ENCODE data around the gene FUCA1. TPM values are rescaled to one million over a fixed set of nuclear protein-coding genes. Genes with fewer than 3 reads are reported as not detected.
A peak's percentile ranks its signal among the peaks of the same experiment; 100 is the strongest.

Gene FUCA1
- total RNA-seq, 1 donor from 2014 or later, result 11.4 TPM

DNA sequence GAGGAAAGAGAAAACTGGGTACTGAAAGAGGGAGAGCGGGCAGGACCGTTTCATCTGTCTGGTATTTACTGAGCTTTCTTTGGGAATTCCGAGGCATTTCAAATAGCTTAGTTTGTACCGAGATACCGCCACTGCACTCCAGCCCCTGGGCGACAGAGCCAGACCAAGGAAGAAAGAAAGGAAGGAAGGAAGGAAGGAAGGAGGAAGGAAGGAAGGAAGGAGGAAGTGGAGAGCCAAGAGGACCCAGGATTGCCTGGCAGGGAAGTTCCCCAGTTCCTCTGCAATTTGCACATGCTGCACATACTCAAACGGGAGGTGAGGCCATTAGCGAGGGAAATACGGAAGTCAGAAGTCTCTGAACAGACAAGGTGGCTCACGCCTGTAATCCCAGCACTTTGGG, 961 bp upstream of the FUCA1 start:
- H3K27me3 ChIP-seq (ENCODE audit: low read depth), result no peaks in the 10 kb centered on the region
- intact Hi-C loops (cut with micrococcal nuclease), result no loop called here
- DNase-seq, result no peak
- H3K36me3 ChIP-seq, result peaks cover 11% of the 10 kb centered on the region
- H3K27ac ChIP-seq (replicated peaks), result peak overlapping the region; percentile 84
- peaks cover 40% of the 10 kb centered on the region for H3K4me1 ChIP-seq
- no peaks in the 10 kb centered on the region for H3K9me3 ChIP-seq (replicated peaks)
- H3K4me3 ChIP-seq, result peak overlapping the region; percentile 89
- TF ChIP-seq, protein P1, sequence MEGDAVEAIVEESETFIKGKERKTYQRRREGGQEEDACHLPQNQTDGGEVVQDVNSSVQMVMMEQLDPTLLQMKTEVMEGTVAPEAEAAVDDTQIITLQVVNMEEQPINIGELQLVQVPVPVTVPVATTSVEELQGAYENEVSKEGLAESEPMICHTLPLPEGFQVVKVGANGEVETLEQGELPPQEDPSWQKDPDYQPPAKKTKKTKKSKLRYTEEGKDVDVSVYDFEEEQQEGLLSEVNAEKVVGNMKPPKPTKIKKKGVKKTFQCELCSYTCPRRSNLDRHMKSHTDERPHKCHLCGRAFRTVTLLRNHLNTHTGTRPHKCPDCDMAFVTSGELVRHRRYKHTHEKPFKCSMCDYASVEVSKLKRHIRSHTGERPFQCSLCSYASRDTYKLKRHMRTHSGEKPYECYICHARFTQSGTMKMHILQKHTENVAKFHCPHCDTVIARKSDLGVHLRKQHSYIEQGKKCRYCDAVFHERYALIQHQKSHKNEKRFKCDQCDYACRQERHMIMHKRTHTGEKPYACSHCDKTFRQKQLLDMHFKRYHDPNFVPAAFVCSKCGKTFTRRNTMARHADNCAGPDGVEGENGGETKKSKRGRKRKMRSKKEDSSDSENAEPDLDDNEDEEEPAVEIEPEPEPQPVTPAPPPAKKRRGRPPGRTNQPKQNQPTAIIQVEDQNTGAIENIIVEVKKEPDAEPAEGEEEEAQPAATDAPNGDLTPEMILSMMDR (IDR thresholded peaks at IDR 0.05; ENCODE audit: borderline replicate concordance), result no peak

DNA sequence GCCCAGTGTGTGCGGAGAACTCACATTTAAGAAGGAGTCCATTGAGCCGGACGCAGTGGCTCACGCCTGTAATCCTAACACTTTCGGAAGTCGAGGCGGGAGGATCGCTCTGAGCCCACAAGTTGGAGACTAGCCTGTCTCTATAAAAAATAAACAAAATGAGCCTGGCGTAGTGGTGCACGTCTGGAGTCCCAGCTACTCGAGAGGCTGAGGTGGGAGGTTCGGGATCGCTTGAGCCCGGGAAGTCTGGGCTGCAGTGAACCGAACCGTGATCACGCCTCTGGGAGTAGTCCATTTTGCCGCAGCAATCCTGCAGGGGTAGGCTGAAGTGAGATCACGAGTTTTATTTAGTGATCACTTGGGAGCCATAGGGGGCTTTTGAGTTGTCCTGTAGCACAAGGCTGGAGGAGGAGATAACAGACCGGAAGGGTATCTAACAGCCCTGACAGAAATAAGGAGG, 497 bp upstream of the FUCA1 start:
- TF ChIP-seq, protein P1 (IDR thresholded peaks at IDR 0.05; ENCODE audit: borderline replicate concordance), result peak; percentile 25
- Histone ChIP-seq H3K9me3 (replicated peaks) (no peaks in the 10 kb centered on the region), H3K27ac (replicated peaks) (peak overlapping the region; percentile 84), H3K4me1 (peaks cover 40% of the 10 kb centered on the region), H3K4me3 (peak overlapping the region; percentile 89), H3K36me3 (peaks cover 16% of the 10 kb centered on the region), H3K27me3 (ENCODE audit: low read depth) (no peaks in the 10 kb centered on the region)
- peak; percentile 18 for DNase-seq
- intact Hi-C loops (cut with micrococcal nuclease), result no loop called here

DNA sequence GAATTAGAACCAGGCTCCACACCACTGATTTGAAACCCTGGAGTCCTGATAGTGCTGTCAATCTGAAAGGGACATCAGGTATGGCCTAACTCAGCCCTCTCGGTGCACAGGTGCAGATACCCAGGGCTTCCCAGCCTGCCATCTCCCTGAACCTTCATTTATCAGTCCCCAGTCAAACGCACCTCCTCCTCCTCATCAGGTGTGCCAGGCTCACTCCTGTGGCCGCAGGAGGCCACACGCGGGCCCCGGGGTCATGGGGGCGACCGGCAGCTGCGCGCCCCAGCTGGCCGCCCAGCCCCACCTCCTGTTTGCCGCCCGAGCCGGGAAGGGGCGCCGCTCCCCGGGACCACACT, 572 bp downstream of the FUCA1 start:
- DNase-seq, result no peak
- H3K27ac ChIP-seq (replicated peaks), result peak overlapping the region; percentile 84
- H3K36me3 ChIP-seq, result peaks cover 26% of the 10 kb centered on the region
- peak overlapping the region; percentile 89 for H3K4me3 ChIP-seq
- peaks cover 40% of the 10 kb centered on the region for H3K4me1 ChIP-seq
- no peaks in the 10 kb centered on the region for H3K27me3 ChIP-seq (ENCODE audit: low read depth)
- H3K9me3 ChIP-seq (replicated peaks), result no peaks in the 10 kb centered on the region
- intact Hi-C loops (cut with micrococcal nuclease), result no loop called here
- TF ChIP-seq, protein P1 (IDR thresholded peaks at IDR 0.05; ENCODE audit: borderline replicate concordance), result no peak

DNA sequence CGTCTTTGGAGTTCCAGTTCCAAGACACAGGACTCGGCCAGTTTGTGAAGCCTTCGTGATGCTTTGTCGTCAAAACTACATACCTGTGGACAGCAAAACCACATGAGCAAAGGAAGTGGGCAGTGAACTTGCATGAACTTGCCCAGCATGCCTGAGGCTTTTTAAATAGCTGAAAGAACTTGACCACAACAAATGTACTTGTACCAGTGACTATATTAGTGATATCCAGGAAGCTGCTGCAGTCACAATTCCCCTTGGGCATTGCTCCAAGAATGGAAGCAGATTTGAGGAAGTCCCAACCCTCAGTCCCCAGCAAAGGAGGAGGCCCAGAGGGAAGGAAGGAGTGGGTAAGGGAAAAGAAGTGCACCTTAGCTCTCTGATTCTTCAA, 2.6 kb downstream of the FUCA1 start:
- H3K27ac ChIP-seq (replicated peaks), result peak overlapping the region; percentile 59
- DNase-seq, result no peak
- H3K36me3 ChIP-seq, result peaks cover 44% of the 10 kb centered on the region
- H3K9me3 ChIP-seq (replicated peaks), result no peaks in the 10 kb centered on the region
- no peaks in the 10 kb centered on the region for H3K27me3 ChIP-seq (ENCODE audit: low read depth)
- peaks cover 40% of the 10 kb centered on the region for H3K4me1 ChIP-seq
- no peak overlapping the region for H3K4me3 ChIP-seq
- TF ChIP-seq, protein P1 (IDR thresholded peaks at IDR 0.05; ENCODE audit: borderline replicate concordance), result no peak
- intact Hi-C loops (cut with micrococcal nuclease), result no loop called here

DNA sequence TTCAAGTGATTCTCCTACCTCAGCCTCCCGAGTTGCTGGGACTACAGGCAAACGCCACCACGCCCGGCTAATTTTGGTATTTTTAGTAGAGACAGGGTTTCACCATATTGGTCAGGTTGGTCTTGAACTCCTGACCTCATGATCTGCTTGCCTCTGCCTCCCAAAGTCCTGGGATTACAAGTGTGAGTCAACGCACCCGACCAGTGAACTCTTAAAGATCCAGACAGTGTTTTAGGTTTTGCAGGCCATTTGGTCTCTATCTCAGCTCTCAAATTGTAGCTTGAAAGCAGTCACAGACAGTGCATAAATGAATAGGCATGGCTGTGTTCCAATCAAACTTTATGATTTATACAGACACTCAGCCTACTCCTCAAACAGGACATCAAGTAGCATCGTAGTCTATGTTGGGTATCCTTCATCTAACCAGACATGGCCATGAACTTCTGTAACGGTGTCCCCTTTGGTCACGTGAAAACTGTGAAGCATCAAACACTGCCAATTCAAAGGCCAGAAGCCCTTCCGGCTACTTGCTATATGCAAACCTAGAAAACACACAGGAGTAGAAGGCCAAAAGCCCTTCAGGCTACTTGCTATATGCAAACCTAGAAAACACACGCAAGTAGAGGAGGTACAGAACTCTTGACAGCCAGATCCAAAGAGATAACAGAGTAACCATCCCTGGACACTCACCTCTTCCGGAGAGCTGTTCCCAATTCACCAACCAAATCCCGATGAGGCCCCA, 3.1 kb downstream of the FUCA1 start:
- DNase-seq, result no peak
- Histone ChIP-seq H3K9me3 (replicated peaks) (no peaks in the 10 kb centered on the region), H3K27ac (replicated peaks) (peak overlapping the region; percentile 59), H3K4me1 (peaks cover 40% of the 10 kb centered on the region), H3K27me3 (ENCODE audit: low read depth) (no peaks in the 10 kb centered on the region), H3K4me3 (no peak overlapping the region), H3K36me3 (peaks cover 49% of the 10 kb centered on the region)
- TF ChIP-seq, protein P1 (IDR thresholded peaks at IDR 0.05; ENCODE audit: borderline replicate concordance), result no peak
- intact Hi-C loops (cut with micrococcal nuclease), result no loop called here
